ENCODE results near the gene LMX1A. TPM values are rescaled to one million over a fixed set of nuclear protein-coding genes. Genes with fewer than 3 reads are reported as not detected.

Gene LMX1A
- total RNA-seq, 1 experiment from 2014 or later, result not detected

GRCh38 chr1:165239873-165240272 is 116.6 kb downstream of the LMX1A start:
- DNase-seq (ENCODE audit: low spot score), result no peak
- in situ Hi-C loops (cut with HindIII; ENCODE audit: low sequenced_read_pairs), result no loop called here

GRCh38 chr1:165235777-165236291 is 120.7 kb downstream of the LMX1A start:
- peak; percentile 47 for DNase-seq (ENCODE audit: low spot score)
- in situ Hi-C loops (cut with HindIII; ENCODE audit: low sequenced_read_pairs), result no loop called here

GRCh38 chr1:165235155-165235776 is 121.2 kb downstream of the LMX1A start:
- in situ Hi-C loops (cut with HindIII; ENCODE audit: low sequenced_read_pairs), result no loop called here
- no peak for DNase-seq (ENCODE audit: low spot score)

GRCh38 chr1:165234149-165234548 is 122.4 kb downstream of the LMX1A start:
- no peak for DNase-seq (ENCODE audit: low spot score)
- in situ Hi-C loops (cut with HindIII; ENCODE audit: low sequenced_read_pairs), result no loop called here

GRCh38 chr1:165228676-165229075 is 127.8 kb downstream of the LMX1A start:
- DNase-seq (ENCODE audit: low spot score), result no peak
- in situ Hi-C loops (cut with HindIII; ENCODE audit: low sequenced_read_pairs), result no loop called here

- DNase-seq (ENCODE audit: low spot score), result no peak
- in situ Hi-C loops (cut with HindIII; ENCODE audit: low sequenced_read_pairs), result no loop called here
Observed at GRCh38 chr1:165228111-165228655, 128.3 kb downstream of the LMX1A start.

GRCh38 chr1:165226326-165226725 is 130.2 kb downstream of the LMX1A start:
- in situ Hi-C loops (cut with HindIII; ENCODE audit: low sequenced_read_pairs), result no loop called here
- DNase-seq (ENCODE audit: low spot score), result no peak

- no peak for DNase-seq (ENCODE audit: low spot score)
- in situ Hi-C loops (cut with HindIII; ENCODE audit: low sequenced_read_pairs), result no loop called here
Observed at GRCh38 chr1:165225650-165226049, 130.9 kb downstream of the LMX1A start.

GRCh38 chr1:165225062-165225461 is 131.5 kb downstream of the LMX1A start:
- in situ Hi-C loops (cut with HindIII; ENCODE audit: low sequenced_read_pairs), result no loop called here
- no peak for DNase-seq (ENCODE audit: low spot score)

- no peak for DNase-seq (ENCODE audit: low spot score)
- in situ Hi-C loops (cut with HindIII; ENCODE audit: low sequenced_read_pairs), result no loop called here
Observed at GRCh38 chr1:165224504-165224903, 132.0 kb downstream of the LMX1A start.

- in situ Hi-C loops (cut with HindIII; ENCODE audit: low sequenced_read_pairs), result no loop called here
- DNase-seq (ENCODE audit: low spot score), result no peak
Observed at GRCh38 chr1:165222580-165222979, 133.9 kb downstream of the LMX1A start.

GRCh38 chr1:165218731-165219130 is 137.8 kb downstream of the LMX1A start:
- in situ Hi-C loops (cut with HindIII; ENCODE audit: low sequenced_read_pairs), result no loop called here
- no peak for DNase-seq (ENCODE audit: low spot score)

- in situ Hi-C loops (cut with HindIII; ENCODE audit: low sequenced_read_pairs), result no loop called here
- no peak for DNase-seq (ENCODE audit: low spot score)
Observed at GRCh38 chr1:165217958-165218357, 138.6 kb downstream of the LMX1A start.

GRCh38 chr1:165216254-165216653 is 140.3 kb downstream of the LMX1A start:
- in situ Hi-C loops (cut with HindIII; ENCODE audit: low sequenced_read_pairs), result no loop called here
- DNase-seq (ENCODE audit: low spot score), result no peak

GRCh38 chr1:165215676-165216075 is 140.8 kb downstream of the LMX1A start:
- in situ Hi-C loops (cut with HindIII; ENCODE audit: low sequenced_read_pairs), result no loop called here
- DNase-seq (ENCODE audit: low spot score), result no peak

- in situ Hi-C loops (cut with HindIII; ENCODE audit: low sequenced_read_pairs), result no loop called here
- DNase-seq (ENCODE audit: low spot score), result no peak
Observed at GRCh38 chr1:165212229-165212628, 144.3 kb downstream of the LMX1A start.

GRCh38 chr1:165207853-165208515 is 148.5 kb downstream of the LMX1A start:
- DNase-seq (ENCODE audit: low spot score), result no peak
- in situ Hi-C loops (cut with HindIII; ENCODE audit: low sequenced_read_pairs), result no loop called here

GRCh38 chr1:165205145-165205544 is 151.4 kb downstream of the LMX1A start:
- no peak for DNase-seq (ENCODE audit: low spot score)
- in situ Hi-C loops (cut with HindIII; ENCODE audit: low sequenced_read_pairs), result no loop called here

- in situ Hi-C loops (cut with HindIII; ENCODE audit: low sequenced_read_pairs), result no loop called here
- no peak for DNase-seq (ENCODE audit: low spot score)
Observed at GRCh38 chr1:165204548-165204947, 152.0 kb downstream of the LMX1A start.

- DNase-seq (ENCODE audit: low spot score), result no peak
- in situ Hi-C loops (cut with HindIII; ENCODE audit: low sequenced_read_pairs), result no loop called here
Observed at GRCh38 chr1:165191087-165191486, 165.4 kb downstream of the LMX1A start.

- DNase-seq (ENCODE audit: low spot score), result no peak
- in situ Hi-C loops (cut with HindIII; ENCODE audit: low sequenced_read_pairs), result no loop called here
Observed at GRCh38 chr1:165189913-165190312, 166.6 kb downstream of the LMX1A start.

All from G401 (cell line).